Neuronal stem cell (in vitro differentiated cells): ENCODE data around the gene PDZD4.

Experiments used
- DNase-seq: peaks from one replicate; pipeline ENCODE4 v3.0.0-alpha.2; 2013; ENCODE audit warnings: low spot score
- H2AFZ ChIP-seq: one replicate; pipeline ENCODE4 v1.6.1; 2013; ENCODE audit warnings: mild to moderate bottlenecking, low read length, inconsistent platforms
- H2AK5ac ChIP-seq: 2 replicates; pipeline ENCODE4 v1.6.1; 2013; ENCODE audit warnings: low read depth, mild to moderate bottlenecking, inconsistent platforms, low read length, moderate library complexity, mixed read lengths
- H2BK120ac ChIP-seq: 2 replicates; pipeline ENCODE4 v1.6.1; 2013; ENCODE audit warnings: low read depth, mild to moderate bottlenecking, inconsistent platforms, low read length, moderate library complexity, mixed read lengths
- H2BK12ac ChIP-seq: one replicate; pipeline ENCODE4 v1.6.1; 2013; ENCODE audit warnings: low read length, inconsistent platforms
- H2BK15ac ChIP-seq: 2 replicates; pipeline ENCODE4 v1.6.1; 2013; ENCODE audit warnings: mild to moderate bottlenecking, low read length, inconsistent platforms, mixed read lengths
- H2BK5ac ChIP-seq: one replicate; pipeline ENCODE4 v1.6.1; 2013; ENCODE audit warnings: inconsistent platforms, mild to moderate bottlenecking, low read length, moderate library complexity
- H3K14ac ChIP-seq: one replicate; pipeline ENCODE4 v1.6.1; 2013; ENCODE audit warnings: low read length, inconsistent platforms
- H3K18ac ChIP-seq: 2 replicates; pipeline ENCODE4 v1.6.1; 2013; ENCODE audit warnings: low read length, inconsistent platforms
- H3K23ac ChIP-seq: 2 replicates; pipeline ENCODE4 v1.6.1; 2013; ENCODE audit warnings: low read depth, mild to moderate bottlenecking, mixed read lengths, low read length, inconsistent platforms; ENCODE audit not compliant: poor library complexity
- H3K27ac ChIP-seq: replicated peaks from 3 replicates; pipeline ENCODE4 v1.5.1; 2013; ENCODE audit warnings: low read length, inconsistent platforms
- H3K27me3 ChIP-seq, 3 experiments: 2 replicates each; pipeline ENCODE4 v1.6.1; 2013; ENCODE audit warnings: low read length in 3 of 3, mild to moderate bottlenecking in 2 of 3, inconsistent platforms in 1 of 3, low read depth in 1 of 3, mixed read lengths in 1 of 3, moderate library complexity in 1 of 3; ENCODE audit not compliant: control insufficient read depth in 3 of 3, insufficient read depth in 3 of 3
- H3K36me3 ChIP-seq, 2 donors: replicated peaks in 1 of 2; 2 replicates each; pipeline ENCODE4 v1.6.1; 2013; ENCODE audit warnings: low read length in 2 of 2; ENCODE audit not compliant: control insufficient read depth in 2 of 2, insufficient read depth in 2 of 2
- H3K4ac ChIP-seq: 2 replicates; pipeline ENCODE4 v1.6.1; 2013; ENCODE audit warnings: inconsistent platforms, mild to moderate bottlenecking, low read length, moderate library complexity
- H3K4me1 ChIP-seq, 2 donors: 1 replicate in 1 of 2; 2 replicates in 1 of 2; pipeline ENCODE4 v1.6.1; 2013; ENCODE audit warnings: low read length in 2 of 2, low read depth in 1 of 2; ENCODE audit not compliant: control insufficient read depth in 2 of 2, insufficient read depth in 1 of 2
- H3K4me2 ChIP-seq: one replicate; pipeline ENCODE4 v1.6.1; 2013; ENCODE audit warnings: mild to moderate bottlenecking, low read length, inconsistent platforms; ENCODE audit not compliant: insufficient read depth, poor library complexity, severe bottlenecking
- H3K4me3 ChIP-seq, 2 donors: 2 replicates each; pipeline ENCODE4 v1.5.1; 2013; ENCODE audit warnings: low read length in 2 of 2, mild to moderate bottlenecking in 2 of 2, inconsistent platforms in 1 of 2, moderate library complexity in 1 of 2
- H3K79me1 ChIP-seq: one replicate; pipeline ENCODE4 v1.6.1; 2013; ENCODE audit warnings: low read depth, mild to moderate bottlenecking, inconsistent platforms, low read length, moderate library complexity
- H3K9ac ChIP-seq: one replicate; pipeline ENCODE4 v1.6.1; 2013; ENCODE audit warnings: mild to moderate bottlenecking, low read depth, low read length, inconsistent platforms; ENCODE audit not compliant: poor library complexity
- H3K9me3 ChIP-seq, 2 donors: replicated peaks in 1 of 2; 2 replicates each; pipeline versions ENCODE3 to v1.6.1; 2013; ENCODE audit warnings: low read length in 2 of 2, mild to moderate bottlenecking in 2 of 2, inconsistent platforms in 1 of 2, low read depth in 1 of 2, mixed read lengths in 1 of 2, moderate library complexity in 1 of 2; ENCODE audit not compliant: control insufficient read depth in 2 of 2, insufficient read depth in 1 of 2
- H4K8ac ChIP-seq: one replicate; pipeline ENCODE4 v1.6.1; 2013; ENCODE audit warnings: low read depth, mild to moderate bottlenecking, inconsistent platforms, low read length, moderate library complexity
- H4K91ac ChIP-seq: one replicate; pipeline ENCODE4 v1.6.1; 2013; ENCODE audit warnings: low read length, low read depth, mild to moderate bottlenecking, inconsistent platforms; ENCODE audit not compliant: poor library complexity
- WGBS, 2 donors: extraction: QIAGEN DNeasy Blood & Tissue Kit; methylation state at CpG; one replicate each; pipeline ENCODE4 v1.1.7; 2013; ENCODE audit warnings: missing lambda C conversion rate in 2 of 2, mixed read lengths in 1 of 2; ENCODE audit not compliant: insufficient read length in 2 of 2, insufficient replicate concordance in 1 of 2; ENCODE audit errors: extremely low coverage in 2 of 2; 5-methylcytosine and 5-hydroxymethylcytosine counted together

Gene PDZD4

DNA sequence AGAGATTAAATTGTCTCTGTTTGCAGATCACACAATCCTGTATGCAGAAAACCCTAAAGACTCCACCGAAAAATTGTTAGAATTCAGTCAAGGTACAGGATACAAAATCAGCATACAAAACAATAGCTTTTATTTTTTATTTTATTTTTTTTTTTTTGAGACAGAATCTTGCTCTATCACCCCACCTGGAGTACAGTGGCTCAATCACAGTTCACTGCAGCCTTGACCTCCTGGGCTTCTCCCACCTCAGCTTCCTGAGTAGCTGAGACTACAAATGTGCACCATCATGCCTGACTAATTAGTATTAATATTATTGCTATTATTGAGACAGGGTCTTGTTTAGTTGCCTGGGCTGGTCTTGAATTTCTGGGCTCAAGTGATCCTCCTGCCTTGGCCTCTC lies 75.2 kb downstream of the PDZD4 start:
- Histone ChIP-seq H3K27ac (no peak overlapping the region), H2BK12ac (no peak overlapping the region), H3K79me1 (no peaks in the 10 kb centered on the region), H2AK5ac (no peak overlapping the region), H3K4me1 (no peaks in the 10 kb centered on the region), H3K4me3 (no peak overlapping the region), H4K91ac (no peak overlapping the region), H3K23ac (no peak overlapping the region), H3K9me3 (peaks cover 0 to 15% of the 10 kb centered on the region in 2 donors), H3K18ac (no peak overlapping the region), H3K9ac (no peak overlapping the region), H3K36me3 (no peaks in the 10 kb centered on the region), H2BK120ac (no peak overlapping the region), H4K8ac (no peak overlapping the region), H2BK5ac (no peak overlapping the region), H2AFZ (no peak overlapping the region), H2BK15ac (no peak overlapping the region), H3K4ac (no peak overlapping the region), H3K14ac (no peak overlapping the region), H3K4me2 (no peak overlapping the region), H3K27me3 (no peaks in the 10 kb centered on the region)
- no CpG with 5 or more reads among the region's 1 CpG for WGBS, 2 donors
- DNase-seq, result no peak
